HG03575 (cell line): Measurements from ENCODE around the gene TM9SF1.

Source experiments
- ATAC-seq: cut with Tn5 transposase; IDR thresholded peaks from one replicate; pipeline ENCODE4 v1.9.1; 2021; ENCODE audit not compliant: unreplicated experiment, insufficient number of reproducible peaks, low FRiP score; ENCODE audit errors: extremely low read depth

TM9SF1 gene

DNA sequence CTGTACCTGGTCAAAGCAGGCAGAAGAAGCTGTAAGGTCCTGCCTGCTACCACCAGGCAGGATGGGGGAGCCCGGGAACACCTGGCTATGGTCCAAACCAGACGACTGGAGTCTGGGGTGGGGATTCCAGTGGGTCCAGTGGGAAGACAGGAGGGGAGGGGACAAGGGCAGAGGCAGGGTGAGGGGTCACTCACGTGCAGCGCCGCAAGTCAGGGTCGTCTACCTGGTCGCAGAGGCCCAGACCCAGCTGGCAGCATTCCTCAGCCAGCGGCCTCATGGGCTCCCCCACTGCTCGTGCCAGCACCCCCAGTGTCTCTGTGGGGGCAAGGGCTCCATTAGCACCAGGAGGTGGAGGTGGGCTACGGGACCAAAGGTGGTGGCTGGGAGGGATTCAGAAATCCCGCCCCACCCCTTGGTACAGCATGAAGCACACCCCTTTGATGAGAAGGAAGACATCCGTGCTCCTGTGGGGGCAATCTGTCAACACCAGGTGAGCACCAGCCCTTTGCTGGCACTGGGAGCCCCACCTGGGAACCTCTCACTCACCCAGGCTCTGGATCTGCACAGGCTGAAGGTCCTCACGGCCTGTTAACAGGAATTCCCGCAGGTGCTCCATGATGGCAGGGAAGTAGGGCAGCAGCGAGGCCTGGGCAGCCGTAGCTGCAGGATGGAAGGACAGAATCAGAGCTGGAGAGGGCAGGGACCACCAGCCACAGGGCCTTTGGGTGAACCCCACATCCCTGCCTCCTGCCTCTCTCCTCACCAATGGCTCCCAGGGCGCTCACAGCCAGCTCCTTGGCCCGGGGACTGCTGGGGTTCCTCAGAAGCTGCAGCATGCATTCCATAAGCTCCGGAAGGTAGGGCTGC is 10.9 kb downstream of the TM9SF1 start:
- no peak for ATAC-seq

DNA sequence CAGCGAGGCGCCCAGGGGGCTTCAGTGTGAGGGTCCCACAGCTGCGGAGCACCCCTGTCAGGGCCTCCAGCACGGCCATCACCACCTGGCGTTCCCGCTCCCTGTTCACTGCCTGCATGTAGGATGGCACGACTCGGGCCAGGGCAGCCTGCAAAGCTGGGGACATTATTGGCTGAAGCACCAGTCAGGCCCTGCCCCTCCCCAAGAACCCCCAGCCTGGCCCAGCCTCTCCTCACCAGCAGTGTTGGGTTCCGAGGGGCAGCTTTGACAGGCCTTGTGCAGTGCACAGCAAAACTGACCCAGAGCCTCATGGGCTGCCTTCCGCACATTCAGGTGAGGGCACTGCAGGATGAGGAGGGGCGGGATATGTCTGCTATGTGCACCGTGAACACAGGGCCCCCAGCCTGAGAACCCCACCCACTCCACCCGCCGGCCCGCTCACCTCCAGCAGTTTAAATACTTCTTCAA is 12.2 kb downstream of the TM9SF1 start:
- ATAC-seq, result no peak

DNA sequence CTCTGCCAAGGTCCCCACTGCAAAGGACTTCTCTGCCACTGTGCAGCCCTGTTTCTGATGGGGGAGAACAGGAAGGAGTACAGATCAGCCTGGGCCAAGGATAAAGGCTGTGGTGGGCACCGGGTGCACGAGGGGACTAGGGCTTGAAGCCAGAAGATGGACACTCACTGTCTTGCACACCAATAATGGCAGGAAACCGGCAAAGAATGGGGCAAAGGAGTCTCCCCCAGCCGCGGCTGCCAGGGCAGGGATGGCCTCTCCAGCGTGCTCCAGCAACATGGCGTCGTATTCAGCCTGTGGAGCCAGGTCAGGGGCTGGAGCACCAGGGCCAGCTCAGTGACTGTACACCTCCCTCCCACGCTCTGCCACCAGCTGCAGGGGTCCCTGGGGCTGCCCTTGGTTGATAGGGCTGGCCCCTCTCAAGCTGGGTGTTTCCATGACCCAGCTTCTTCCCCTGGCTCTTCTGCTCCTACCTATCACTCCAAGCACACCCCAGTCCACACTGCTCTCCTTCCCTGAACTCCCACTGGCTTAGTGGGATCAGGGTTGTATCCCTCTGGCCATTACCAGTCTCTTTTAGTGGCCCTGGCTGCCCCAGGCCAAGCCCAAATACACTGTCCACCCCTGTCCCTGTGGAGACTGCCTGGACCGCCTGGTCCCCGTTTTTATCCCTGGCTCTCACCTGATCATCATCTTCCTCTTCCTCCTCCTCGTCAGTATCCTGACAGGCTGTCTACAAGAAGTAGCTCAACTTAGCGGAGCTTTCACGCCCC is 12.9 kb downstream of the TM9SF1 start:
- no peak for ATAC-seq

DNA sequence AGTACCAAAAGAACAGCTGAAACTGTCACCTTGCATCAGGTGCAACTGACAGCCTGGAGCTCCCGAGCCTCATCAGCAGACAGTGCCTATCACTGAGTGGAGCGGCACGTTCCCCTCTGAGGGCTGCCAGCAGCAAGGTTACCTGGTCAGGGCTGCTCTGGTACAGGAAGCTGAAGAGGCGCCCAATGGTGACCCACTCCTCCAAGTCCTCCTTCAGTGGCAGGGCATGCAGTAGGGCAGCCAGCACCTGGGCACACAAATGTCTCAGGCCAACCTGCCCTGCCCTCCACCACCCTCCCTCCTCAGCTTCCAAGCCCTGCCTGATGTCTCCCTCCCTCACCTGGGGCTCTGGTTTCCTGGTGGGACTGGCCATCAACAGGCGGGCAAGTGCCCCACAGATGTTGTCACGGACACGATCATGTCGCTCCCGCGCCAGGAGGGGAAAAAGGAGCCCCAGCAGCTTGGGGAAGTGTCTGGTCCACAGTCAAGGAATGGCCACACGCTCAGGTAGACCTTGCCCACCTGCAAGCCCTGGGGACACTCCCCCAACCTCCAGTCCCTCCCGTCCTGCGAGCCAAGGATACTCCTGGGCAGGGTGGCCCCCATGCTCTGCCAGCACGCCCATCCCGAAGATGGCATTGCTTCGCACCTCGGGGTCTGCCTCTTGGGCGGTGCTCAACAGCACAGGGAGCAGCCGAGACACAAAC is 13.7 kb downstream of the TM9SF1 start:
- no peak for ATAC-seq

DNA sequence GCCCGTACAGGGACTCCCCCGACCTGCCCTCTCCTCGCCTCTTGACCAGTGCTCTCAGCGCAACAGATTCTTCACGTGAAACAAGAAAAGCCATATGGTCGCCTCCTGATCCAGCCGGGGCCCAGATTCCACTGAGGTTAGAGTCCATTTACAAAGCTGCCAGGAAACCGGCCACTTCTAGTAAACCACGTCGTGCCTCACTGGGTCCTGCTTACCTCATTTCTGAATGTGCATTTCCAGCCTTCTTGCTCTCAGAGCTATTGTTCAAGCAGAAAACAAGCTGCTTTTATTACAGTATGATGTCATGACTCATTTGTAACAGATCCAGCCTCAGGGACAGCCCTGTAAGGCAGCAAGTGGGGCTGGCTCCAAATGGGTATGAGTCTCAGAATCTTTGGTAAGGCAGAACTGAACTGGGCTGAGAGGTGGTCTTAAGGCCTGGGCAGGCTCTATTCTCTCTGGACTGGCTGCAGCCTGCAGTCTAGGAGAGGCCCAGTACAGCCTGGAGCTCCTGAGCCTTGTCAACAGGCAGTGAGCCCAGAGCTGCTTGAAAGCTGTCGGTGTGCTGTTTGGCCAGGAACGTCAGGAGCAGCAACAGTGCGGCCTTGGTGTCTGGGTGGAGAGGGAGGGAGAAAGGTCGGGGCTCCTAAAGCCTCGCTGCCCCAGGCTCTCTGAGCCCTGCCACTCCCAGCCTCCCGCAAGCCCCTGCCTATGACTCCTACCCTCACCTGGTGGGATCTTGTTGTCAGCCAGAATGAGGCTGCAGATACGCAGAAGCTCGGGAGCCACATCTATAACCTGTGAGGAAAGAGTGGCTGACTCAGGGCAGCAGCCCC is 15.1 kb downstream of the TM9SF1 start:
- no peak for ATAC-seq

DNA sequence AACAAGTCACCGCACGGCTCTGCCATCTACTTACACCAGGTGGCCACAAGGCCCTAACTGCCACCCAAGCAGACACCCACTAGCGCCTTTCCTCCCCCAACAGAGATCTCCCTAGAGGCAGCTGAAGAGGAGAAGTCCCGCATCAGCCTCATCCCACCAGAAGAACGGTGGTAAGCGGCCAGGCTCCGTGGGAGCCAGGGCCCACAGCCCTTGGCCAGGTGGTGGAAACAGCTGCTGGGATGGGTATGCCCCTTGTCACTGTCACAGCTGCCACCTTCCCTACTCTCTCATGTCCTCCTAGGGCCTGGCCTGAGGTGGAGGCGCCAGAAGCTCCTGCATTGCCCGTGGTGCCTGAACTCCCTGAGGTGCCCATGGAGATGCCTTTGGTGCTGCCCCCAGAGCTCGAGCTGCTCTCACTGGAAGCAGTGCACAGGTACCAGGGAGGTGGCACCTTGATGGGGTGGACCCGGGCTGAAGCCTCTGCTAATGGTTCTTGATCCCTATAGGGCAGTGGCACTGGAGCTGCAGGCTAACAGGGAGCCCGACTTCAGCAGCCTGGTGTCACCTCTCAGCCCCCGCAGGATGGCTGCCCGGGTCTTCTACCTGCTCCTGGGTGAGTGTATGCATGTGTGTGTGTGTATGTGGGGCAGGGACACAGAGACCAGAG is 15.8 kb downstream of the TM9SF1 start:
- no peak for ATAC-seq

DNA sequence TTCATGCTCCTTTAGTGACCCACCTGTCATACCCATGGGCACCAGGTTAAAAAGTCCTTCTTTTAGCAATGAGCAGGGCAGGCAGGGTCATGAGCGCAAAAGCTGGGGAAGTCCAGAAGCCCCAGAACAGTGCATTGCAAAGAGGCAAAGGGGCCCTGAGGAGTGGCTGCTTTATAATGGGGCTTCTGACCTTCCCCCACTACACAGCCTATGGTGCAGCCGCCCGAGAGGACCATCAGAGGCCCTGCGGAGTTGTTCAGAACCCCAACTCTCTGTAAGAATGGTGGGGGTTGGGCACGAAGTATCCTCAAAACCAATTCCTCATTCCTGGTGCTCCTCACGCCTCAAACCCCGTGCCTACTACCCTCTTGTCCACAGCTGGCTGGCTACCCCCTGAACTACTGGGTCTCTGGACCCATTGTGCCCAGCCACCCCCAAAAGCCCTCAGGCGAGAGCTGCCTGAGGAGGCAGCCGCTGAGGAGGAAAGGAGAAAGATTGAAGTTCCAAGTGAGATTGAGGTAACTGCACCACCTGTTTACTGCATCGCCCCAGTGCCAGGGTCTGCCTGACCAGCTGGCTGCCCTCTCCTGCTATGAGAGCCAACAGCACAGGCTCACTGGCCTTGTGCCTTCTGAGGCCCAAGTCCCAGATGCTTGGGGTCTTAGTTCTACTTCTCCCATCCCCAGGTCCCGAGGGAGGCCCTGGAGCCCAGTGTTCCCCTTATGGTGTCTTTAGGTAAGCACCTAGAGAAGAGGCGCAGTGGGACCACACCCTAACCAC is 16.7 kb downstream of the TM9SF1 start:
- no peak for ATAC-seq

DNA sequence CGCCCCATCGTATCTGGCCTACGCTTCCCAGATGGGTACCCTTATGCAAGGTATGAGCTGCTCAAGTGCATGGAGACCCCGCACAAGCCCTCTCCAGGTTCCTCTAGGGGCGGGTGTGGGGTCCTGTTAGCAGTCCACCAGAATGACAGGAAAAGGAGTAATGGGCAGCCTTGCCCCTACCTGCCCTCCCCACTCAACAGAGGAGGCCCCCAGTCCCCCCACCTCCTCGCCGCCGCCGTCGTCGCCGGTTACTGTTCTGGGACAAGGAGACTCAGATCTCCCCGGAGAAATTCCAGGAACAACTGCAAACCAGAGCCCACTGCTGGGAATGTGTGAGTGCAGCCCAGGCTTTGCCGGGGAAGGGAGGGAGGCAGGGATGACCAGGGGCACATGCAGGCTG is 17.4 kb downstream of the TM9SF1 start:
- ATAC-seq, result no peak

DNA sequence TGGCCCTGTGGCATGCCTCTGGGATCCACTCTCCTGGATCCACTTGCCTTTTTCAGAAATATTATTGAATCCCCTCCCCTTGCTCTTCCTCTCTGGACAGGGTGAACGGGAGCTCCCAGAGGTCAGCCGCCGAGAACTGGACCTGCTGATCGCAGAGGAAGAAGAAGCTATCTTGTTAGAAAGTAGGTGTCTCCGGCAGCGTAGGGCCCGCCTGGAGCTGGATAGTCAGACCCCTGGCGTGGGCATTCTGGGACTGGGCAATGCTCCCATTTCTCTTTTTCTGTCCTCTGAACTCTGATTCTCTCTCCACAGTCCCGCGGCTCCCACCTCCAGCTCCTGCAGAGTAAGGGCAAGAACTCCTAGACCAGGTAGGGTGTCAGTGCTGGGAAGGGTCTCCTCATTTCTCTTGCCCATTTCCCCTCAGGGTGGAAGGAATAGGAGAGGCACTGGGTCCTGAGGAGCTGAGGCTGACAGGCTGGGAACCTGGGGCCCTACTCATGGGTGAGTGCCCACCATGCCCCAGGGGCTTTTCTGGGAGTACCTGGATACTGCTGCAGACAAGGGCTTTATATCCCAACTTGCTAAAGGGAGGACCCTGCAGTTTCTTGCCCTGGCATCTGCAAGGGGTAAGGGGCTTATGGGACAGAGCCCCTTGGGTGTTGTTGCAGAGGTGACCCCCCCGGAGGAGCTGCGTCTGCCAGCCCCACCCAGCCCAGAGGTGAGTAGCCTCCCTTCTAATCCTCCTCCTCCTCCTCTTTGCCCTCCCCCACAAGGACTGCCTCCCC is 18.0 kb downstream of the TM9SF1 start:
- ATAC-seq, result no peak

DNA sequence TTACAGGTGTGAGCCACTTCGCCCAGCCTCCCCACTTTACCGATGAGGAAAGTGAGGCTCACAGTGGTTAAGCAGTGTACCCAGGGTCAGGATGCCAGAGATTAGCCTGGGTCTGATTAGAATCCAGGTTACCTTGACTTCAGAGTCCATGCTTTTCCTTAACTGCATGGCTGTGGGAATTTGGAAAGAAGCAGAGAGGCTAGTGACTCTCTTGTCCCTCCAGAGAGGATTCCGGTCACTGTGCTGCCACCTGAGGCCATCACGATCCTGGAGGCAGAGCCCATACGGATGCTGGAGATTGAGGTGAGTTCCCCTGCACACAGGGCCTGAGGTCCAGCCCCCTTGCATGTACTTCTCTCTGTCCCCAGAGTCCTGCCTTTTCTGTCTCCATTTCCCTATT is 18.6 kb downstream of the TM9SF1 start:
- no peak for ATAC-seq

DNA sequence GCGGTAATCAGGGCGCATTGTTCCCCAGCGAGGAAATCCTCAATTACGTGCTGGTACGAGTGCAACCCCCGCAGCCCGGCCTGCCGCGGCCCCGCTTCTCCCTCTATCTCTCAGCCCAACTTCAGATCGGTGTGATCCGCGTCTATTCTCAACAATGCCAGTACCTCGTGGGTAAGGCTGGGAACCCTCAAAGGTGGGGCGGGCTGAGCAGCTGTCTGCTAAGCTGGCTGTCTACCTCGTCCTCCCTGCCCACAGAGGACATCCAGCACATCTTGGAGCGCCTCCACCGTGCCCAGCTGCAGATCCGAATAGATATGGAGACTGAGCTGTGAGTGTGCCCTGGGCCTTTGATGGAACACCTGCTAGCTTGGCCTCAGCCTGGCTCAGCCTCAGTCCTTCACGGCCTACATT is 22.4 kb downstream of the TM9SF1 start:
- ATAC-seq, result no peak

DNA sequence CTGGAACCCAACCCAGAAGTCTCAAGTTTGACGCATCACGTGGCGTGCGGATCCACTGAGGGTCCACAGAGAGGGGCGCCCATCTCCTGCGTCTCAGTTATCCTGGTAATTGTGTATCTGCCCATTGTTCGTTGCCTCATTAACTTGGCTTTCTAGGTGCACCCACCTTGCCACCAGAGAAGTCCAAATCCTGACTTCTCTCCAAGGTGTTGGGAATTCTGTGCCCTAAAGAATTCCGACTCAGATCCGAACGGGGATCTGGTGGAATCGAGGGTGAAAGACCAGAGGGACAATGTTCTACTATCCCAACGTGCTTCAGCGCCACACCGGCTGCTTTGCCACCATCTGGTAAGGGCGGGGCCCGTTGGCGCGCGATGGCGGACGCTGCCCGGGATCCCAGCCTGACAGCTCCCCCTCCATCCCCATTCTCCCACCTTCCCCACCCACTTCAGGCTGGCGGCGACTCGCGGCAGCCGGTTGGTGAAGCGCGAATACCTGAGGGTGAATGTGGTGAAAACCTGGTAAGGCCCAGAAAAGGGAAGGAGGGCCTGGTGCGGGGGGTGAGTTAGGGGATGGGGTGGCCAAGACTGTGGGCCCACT is 22.9 kb downstream of the TM9SF1 start:
- no peak for ATAC-seq

DNA sequence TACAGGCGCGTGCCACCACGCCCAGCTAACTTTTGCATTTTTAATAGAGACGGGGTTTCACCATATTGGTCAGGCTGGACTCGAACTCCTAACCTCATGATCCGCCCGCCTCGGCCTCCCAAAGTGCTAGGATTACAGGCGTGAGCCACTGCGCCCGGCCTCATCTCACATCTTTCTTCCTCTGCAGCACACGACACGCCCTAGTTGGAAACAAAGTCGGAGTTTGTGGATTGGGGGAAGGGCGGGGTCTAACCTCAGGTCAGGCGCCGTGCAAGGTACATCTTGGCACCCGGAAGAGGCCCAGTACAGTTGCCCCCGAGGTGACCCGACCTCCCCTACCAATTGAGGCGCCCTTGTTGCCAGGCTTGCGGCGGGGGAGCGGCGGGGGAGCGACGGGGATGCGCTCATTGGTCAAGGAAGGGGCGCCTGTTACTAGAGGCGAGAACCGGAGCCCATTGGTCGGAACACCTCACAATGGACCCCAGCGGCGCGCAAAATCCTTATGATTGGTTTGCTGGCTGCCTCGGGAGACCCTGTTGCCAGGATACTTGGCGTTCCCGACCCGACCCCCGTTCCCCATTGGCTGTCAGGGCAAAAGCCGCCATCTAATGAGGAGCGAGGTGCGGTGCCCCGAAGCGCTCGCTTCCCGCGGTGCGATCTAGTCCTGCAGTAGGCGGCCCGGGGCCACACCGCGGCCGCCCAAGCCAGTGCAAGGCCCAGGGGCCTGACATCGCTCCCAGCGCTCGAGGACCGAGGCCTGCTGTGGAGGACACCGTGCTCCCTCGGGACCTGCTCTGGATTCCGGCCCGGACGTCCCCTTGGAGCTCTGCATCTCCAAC is 23.6 kb downstream of the TM9SF1 start, which contains the start of gene REC8:
TSS of gene REC8 (plus strand) at position 659 of the 839 bp plus-strand sequence. CDS start 473 bp downstream, outside the sequence.
- ATAC-seq, result peak; percentile 30

DNA sequence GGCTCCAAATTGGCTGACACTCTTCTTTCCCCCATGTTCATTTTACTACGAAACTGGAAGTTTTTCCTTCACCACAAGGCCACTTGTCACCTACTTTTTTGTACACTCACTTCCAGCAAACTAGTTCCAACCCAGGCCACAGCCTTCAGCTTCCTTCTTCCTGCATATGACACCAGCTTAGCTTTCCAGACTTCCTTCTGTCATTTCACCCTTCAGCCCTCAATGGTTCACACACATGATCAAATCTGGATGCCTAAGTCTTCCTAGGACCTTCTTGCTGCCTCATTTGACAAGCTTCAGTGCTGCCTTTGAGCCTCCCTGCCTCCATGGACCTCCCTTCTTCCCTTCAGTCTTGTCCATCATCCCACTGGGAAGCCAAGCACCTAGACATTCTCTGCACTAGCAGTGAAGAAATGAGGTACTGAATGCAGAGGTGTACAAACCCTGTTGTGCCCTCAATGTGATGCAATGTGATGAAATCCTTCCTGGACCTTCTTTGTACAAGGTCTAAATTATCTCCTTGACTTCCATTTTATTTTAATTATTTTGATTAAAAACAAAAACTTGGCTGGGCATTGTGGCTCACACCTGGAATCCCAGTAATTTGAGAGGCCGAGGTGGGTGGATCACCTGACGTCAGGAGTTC is 27.6 kb downstream of the TM9SF1 start:
- no peak for ATAC-seq

DNA sequence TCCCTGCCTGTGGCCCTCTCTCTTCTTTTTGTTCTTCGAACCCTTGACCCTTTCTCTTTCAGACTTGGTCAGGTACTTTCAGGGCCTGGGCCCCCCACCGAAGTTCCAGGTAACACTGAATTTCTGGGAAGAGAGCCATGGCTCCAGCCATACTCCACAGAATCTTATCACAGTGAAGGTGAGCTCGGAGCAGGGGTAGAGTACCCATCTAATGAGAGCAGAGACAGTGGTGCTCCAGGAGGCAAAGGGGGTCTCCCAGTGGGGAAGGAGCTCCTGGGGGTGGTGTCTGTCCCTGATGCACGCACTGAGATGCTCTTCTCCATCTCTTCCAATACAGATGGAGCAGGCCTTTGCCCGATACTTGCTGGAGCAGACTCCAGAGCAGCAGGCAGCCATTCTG is 29.5 kb downstream of the TM9SF1 start:
- ATAC-seq, result no peak
